ENCODE data around the gene ALKBH3.

The ALKBH3 gene

DNA sequence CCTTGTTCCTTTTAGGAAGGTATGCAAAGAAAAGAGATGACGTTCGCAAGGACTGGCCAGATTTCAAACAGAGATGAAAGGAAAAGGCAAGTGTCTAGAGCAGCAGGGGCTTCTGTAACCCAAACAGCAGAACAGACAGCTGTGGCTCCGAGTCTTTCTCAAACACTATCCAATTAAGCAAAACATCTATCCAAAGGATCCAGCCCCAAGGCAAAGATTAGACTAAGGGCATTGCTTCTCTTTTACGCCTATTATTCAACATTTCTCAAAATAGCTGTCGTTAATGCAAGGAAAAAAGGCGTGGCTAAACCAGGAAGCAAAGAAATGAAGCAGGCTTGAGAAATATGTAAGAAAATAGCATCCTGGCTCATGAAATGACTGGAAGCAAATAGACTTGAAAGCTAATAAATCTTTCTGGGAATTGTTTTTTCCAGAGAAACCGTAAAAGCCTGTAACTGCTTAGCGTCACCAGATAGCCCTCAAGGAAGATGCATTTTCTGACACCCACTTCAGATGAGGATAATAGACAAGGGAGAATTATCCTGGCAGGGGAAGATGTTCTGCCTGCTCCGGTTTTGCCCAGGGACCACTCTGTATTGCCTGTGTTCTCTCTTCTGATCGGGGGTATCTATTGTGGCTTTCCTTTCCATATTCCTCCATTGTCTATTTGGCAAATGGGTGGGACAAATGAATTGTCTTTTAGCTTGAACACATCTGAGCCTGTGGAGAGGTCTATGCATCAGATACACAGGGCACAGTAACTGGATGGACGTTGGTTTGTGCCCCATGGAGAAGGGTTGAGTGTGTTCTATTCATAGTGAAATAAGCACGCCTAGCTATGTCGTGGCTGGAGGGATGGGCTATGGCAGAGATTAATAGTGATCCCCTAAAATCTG is 82.0 kb downstream of the ALKBH3 start:
- DNase-seq (ENCODE audit: low spot score) = no peak

DNA sequence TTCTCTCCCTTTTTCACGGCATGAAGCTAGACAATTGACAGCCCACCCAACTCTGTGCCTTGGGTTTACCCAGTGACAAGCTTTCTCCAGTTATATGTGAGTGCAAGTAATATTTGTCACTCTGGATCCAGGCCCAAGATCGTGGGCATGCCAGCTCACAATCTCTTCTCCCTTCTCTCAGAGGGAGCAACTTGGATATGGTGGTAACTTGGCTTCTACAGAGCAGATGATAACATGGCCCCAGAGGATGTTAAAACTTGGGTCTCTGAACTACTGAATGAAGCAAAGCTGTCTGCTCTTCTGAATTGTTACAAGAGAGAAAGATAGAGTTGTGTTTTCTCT is 82.6 kb downstream of the ALKBH3 start:
- no peak for DNase-seq (ENCODE audit: low spot score)

DNA sequence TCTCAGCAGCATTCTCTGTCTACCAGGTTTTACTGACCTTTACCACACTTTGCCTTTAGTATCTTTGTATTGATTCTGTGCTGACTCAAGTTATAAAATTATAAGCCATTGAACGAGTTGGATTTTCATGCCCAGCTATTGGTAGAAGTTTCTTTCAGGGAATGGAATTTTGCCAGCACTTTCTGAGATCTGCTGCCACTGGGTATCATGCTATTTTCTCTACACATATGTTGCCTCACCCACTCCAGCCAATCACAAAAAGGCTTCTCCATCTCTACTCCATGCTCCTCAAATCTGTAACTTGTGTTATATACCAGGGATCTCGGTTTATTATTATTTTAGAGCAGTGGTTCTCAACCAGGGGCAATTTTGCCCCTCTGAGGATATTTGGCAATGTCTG is 87.0 kb downstream of the ALKBH3 start:
- DNase-seq (ENCODE audit: low spot score) = no peak

DNA sequence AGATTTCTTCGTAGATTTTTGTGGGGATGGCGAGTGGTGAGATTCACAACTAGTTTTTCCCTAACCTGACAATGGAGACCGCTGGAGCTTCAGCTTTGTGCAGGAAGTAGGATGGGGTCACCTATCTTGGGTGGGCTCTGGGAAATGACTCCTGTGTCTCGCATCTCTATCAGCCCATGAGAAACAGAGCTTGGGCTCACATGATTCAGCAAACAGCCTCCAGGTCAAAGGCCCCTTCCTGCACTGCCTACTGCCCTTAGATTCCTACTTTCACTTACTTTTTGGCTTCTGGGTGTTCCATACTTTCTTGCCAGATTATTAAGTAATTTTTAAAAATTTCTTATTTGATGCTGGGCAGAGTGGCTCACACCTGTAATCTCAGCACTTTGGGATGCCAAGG is 88.1 kb downstream of the ALKBH3 start:
- DNase-seq (ENCODE audit: low spot score) = no peak

DNA sequence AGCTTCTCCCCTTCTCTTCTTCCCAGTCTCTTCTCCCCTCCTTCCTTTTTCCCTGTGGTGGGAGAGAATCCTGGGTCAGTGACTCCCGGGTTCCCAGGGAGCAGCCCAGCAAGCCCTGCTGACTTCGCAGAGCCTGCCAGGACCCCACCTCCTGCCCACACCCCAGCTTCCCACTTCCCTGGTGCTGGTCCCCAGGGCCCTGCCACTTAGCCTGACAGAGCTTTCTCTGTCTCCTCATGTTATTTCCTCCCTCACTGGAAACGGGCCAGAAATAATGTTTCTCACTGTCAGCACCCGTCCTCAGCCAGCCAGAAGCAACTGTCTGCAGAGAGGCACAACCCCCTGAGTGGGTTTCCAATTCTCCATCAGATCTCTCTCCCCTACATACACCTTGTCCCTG is 88.9 kb downstream of the ALKBH3 start:
- no peak for DNase-seq (ENCODE audit: low spot score)

All from kidney tubule cell (primary cell).